Skeletal muscle satellite cell (primary cell): Measurements from ENCODE around the gene IKBIP.
"Not testable (repeated sequence)": the region's sequence is repeated elsewhere in the genome, so short reads cannot be mapped to it uniquely, and the experiment has no call there.

Experiments used
- H3K27me3 ChIP-seq: 2 replicates; pipeline ENCODE4 v1.7.0; 2013; ENCODE audit warnings: low read length; ENCODE audit not compliant: control insufficient read depth, insufficient read depth
- H3K36me3 ChIP-seq: 2 replicates; pipeline ENCODE4 v1.7.0; 2013; ENCODE audit warnings: mild to moderate bottlenecking, control low read depth, low read length; ENCODE audit not compliant: insufficient read depth
- H3K4me1 ChIP-seq: 2 replicates; pipeline ENCODE4 v1.7.0; 2013; ENCODE audit warnings: low read length; ENCODE audit not compliant: control insufficient read depth, insufficient read depth
- H3K4me2 ChIP-seq: 2 replicates; pipeline ENCODE4 v1.7.0; 2013; ENCODE audit warnings: mild to moderate bottlenecking, low read length
- H3K4me3 ChIP-seq: 2 replicates; pipeline ENCODE4 v1.7.0; 2013; ENCODE audit warnings: low read length
- H3K9ac ChIP-seq: 2 replicates; pipeline ENCODE4 v1.7.0; 2013; ENCODE audit warnings: mild to moderate bottlenecking, low read depth, low read length, moderate library complexity
- H3K9me3 ChIP-seq: replicated peaks from 2 replicates; pipeline ENCODE4 v1.7.0; 2013; ENCODE audit warnings: mild to moderate bottlenecking, control low read depth, low read length

The IKBIP gene

GRCh38 chr12:98591209-98591608 is 53.4 kb downstream of the IKBIP start:
- Histone ChIP-seq H3K4me2 (no peak overlapping the region), H3K27me3 (no peaks in the 10 kb centered on the region), H3K36me3 (peaks cover 14% of the 10 kb centered on the region), H3K4me1 (peaks cover 9% of the 10 kb centered on the region), H3K9ac (no peak overlapping the region), H3K9me3 (no peaks in the 10 kb centered on the region), H3K4me3 (no peak overlapping the region)

GRCh38 chr12:98587084-98587483 is 57.5 kb downstream of the IKBIP start:
- Histone ChIP-seq H3K4me3 (no peak overlapping the region), H3K9me3 (no peaks in the 10 kb centered on the region), H3K27me3 (no peaks in the 10 kb centered on the region), H3K4me1 (no peaks in the 10 kb centered on the region), H3K4me2 (no peak overlapping the region), H3K36me3 (no peaks in the 10 kb centered on the region), H3K9ac (no peak overlapping the region)

GRCh38 chr12:98582093-98582492 is 62.5 kb downstream of the IKBIP start:
- Histone ChIP-seq H3K27me3 (no peaks in the 10 kb centered on the region), H3K9ac (no peak overlapping the region), H3K36me3 (no peaks in the 10 kb centered on the region), H3K4me3 (no peak overlapping the region), H3K9me3 (no peaks in the 10 kb centered on the region), H3K4me2 (no peak overlapping the region), H3K4me1 (peaks cover 4% of the 10 kb centered on the region)

- H3K4me1 ChIP-seq: peaks cover 4% of the 10 kb centered on the region
- H3K4me3 ChIP-seq: no peak overlapping the region
- H3K36me3 ChIP-seq: no peaks in the 10 kb centered on the region
- no peaks in the 10 kb centered on the region for H3K9me3 ChIP-seq
- no peaks in the 10 kb centered on the region for H3K27me3 ChIP-seq
- no peak overlapping the region for H3K9ac ChIP-seq
- H3K4me2 ChIP-seq: no peak overlapping the region
Observed at GRCh38 chr12:98581101-98581500, 63.5 kb downstream of the IKBIP start.

GRCh38 chr12:98580695-98581094 is 63.9 kb downstream of the IKBIP start:
- no peaks in the 10 kb centered on the region for H3K27me3 ChIP-seq
- no peaks in the 10 kb centered on the region for H3K36me3 ChIP-seq
- H3K4me2 ChIP-seq: no peak overlapping the region
- H3K4me3 ChIP-seq: no peak overlapping the region
- peaks cover 4% of the 10 kb centered on the region for H3K4me1 ChIP-seq
- no peak overlapping the region for H3K9ac ChIP-seq
- H3K9me3 ChIP-seq: no peaks in the 10 kb centered on the region

GRCh38 chr12:98579835-98580234 is 64.8 kb downstream of the IKBIP start:
- H3K9me3 ChIP-seq: no peaks in the 10 kb centered on the region
- no peak overlapping the region for H3K9ac ChIP-seq
- H3K27me3 ChIP-seq: no peaks in the 10 kb centered on the region
- no peak overlapping the region for H3K4me3 ChIP-seq
- H3K4me2 ChIP-seq: no peak overlapping the region
- H3K36me3 ChIP-seq: no peaks in the 10 kb centered on the region
- peaks cover 4% of the 10 kb centered on the region for H3K4me1 ChIP-seq

- H3K4me3 ChIP-seq: no peak overlapping the region
- no peaks in the 10 kb centered on the region for H3K36me3 ChIP-seq
- H3K9ac ChIP-seq: no peak overlapping the region
- H3K27me3 ChIP-seq: no peaks in the 10 kb centered on the region
- H3K9me3 ChIP-seq: no peaks in the 10 kb centered on the region
- H3K4me2 ChIP-seq: no peak overlapping the region
- peaks cover 4% of the 10 kb centered on the region for H3K4me1 ChIP-seq
Observed at GRCh38 chr12:98579347-98579746, 65.2 kb downstream of the IKBIP start.

GRCh38 chr12:98578821-98579220 is 65.8 kb downstream of the IKBIP start:
- Histone ChIP-seq H3K4me3 (no peak overlapping the region), H3K9me3 (no peaks in the 10 kb centered on the region), H3K4me1 (peaks cover 4% of the 10 kb centered on the region), H3K9ac (no peak overlapping the region), H3K36me3 (no peaks in the 10 kb centered on the region), H3K4me2 (no peak overlapping the region), H3K27me3 (no peaks in the 10 kb centered on the region)

- Histone ChIP-seq H3K36me3 (no peaks in the 10 kb centered on the region), H3K9me3 (no peaks in the 10 kb centered on the region), H3K9ac (no peak overlapping the region), H3K27me3 (no peaks in the 10 kb centered on the region), H3K4me1 (peaks cover 4% of the 10 kb centered on the region), H3K4me3 (no peak overlapping the region), H3K4me2 (no peak overlapping the region)
Observed at GRCh38 chr12:98578392-98578791, 66.2 kb downstream of the IKBIP start.

GRCh38 chr12:98576795-98577194 is 67.8 kb downstream of the IKBIP start:
- H3K27me3 ChIP-seq, H3K4me3 ChIP-seq, H3K4me2 ChIP-seq, H3K36me3 ChIP-seq, H3K4me1 ChIP-seq, H3K9ac ChIP-seq, H3K9me3 ChIP-seq: not testable (repeated sequence)

- no peak overlapping the region for H3K4me3 ChIP-seq
- H3K36me3 ChIP-seq: no peaks in the 10 kb centered on the region
- no peaks in the 10 kb centered on the region for H3K27me3 ChIP-seq
- H3K9ac ChIP-seq: no peak overlapping the region
- H3K4me1 ChIP-seq: no peaks in the 10 kb centered on the region
- no peak overlapping the region for H3K4me2 ChIP-seq
- no peaks in the 10 kb centered on the region for H3K9me3 ChIP-seq
Observed at GRCh38 chr12:98575013-98575412, 69.6 kb downstream of the IKBIP start.
